Activated CD8-positive, alpha-beta memory T cell treated with anti-CD3 and anti-CD28 coated beads, Interleukin-2, amount 50 U/mL, for 24 hours (primary cell): ENCODE results near the gene RNF126.
"Not testable (repeated sequence)": the region's sequence is repeated elsewhere in the genome, so short reads cannot be mapped to it uniquely, and the experiment has no call there.

ENCODE experiments used
- DNase-seq: peaks from one replicate; pipeline ENCODE4 v3.0.0-alpha.2; 2020; ENCODE audit errors: extremely low read depth

RNF126 gene

GRCh38 chr19:686589-687297, 23.7 kb upstream of the RNF126 start:
- DNase-seq, result no peak

- no peak for DNase-seq
Observed at GRCh38 chr19:685454-685931, 22.5 kb upstream of the RNF126 start.

- DNase-seq, result no peak
Observed at GRCh38 chr19:682678-683320, 19.8 kb upstream of the RNF126 start.

DNA sequence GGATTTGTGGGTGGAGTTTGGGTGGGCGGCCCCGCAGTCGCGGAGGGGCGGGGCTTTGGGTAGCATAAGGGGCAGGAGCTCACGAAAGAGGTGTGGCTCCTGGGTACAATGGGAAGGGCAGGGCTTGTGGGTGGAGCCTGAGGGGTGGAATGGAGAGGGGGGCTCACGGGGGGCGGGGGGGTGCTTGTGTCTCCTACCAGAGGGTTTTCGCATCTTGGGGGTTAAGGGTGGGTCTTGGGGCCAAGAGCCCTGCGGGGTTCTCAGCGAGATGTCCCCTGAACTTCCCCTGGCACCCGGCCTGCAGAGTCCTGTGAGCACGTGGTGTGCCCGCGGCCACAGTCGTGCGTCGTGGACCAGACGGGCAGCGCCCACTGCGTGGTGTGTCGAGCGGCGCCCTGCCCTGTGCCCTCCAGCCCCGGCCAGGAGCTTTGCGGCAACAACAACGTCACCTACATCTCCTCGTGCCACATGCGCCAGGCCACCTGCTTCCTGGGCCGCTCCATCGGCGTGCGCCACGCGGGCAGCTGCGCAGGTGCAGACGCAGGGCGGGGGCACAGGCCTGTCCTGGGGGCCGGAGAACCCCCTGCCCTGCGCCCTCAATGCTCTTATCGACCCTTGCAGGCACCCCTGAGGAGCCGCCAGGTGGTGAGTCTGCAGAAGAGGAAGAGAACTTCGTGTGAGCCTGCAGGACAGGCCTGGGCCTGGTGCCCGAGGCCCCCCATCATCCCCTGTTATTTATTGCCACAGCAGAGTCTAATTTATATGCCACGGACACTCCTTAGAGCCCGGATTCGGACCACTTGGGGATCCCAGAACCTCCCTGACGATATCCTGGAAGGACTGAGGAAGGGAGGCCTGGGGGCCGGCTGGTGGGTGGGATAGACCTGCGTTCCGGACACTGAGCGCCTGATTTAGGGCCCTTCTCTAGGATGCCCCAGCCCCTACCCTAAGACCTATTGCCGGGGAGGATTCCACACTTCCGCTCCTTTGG, 18.3 kb upstream of the RNF126 start:
- no peak for DNase-seq

GRCh38 chr19:680287-681028, 17.4 kb upstream of the RNF126 start:
- peak; percentile 98 for DNase-seq

GRCh38 chr19:679418-680286, 16.6 kb upstream of the RNF126 start:
- DNase-seq, result no peak

- no peak for DNase-seq
Observed at GRCh38 chr19:678791-679388, 15.9 kb upstream of the RNF126 start.

GRCh38 chr19:677601-678436, 14.8 kb upstream of the RNF126 start:
- no peak for DNase-seq

- no peak for DNase-seq
Observed at GRCh38 chr19:677201-677600, 14.2 kb upstream of the RNF126 start.

DNA sequence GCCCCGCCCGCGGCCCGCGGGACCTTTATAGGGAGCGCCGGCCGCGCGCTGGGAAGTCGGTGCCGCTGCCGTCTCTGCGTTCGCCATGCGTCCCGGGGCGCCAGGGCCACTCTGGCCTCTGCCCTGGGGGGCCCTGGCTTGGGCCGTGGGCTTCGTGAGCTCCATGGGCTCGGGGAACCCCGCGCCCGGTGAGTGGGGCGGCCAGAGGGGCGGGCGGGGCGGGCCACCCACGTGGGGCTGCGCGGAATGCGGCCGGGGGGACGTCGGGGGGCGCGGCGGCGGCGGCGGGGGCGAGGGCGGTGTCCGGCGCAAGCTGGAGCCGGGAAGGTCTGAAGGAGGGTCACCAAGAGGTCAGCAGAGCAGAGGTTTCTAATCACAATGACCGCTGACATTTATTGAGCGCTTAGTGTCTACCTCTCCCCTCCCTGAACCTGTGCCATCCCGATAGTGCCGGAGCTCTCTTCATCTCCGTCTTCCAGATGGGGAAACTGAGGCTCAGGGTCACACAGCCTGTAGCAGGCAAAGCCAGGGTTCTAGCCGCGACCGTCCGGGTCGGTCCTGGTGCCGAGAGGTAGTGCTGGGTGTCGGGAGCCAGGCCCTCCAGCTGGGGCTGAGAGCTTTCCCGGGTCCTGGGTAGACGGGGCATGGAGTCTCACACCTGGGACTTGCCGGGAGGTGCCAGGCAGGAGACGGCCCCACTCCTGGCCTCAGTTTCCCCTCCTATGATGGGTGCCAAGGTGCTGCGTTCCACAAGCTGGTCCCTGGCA, 13.5 kb upstream of the RNF126 start, which contains the start of gene FSTL3:
FSTL3 (plus strand) TSS at position 54 of the 767 bp plus-strand sequence; CDS start at position 86, 32 bp downstream.
- no peak for DNase-seq

GRCh38 chr19:676007-676338, 13.0 kb upstream of the RNF126 start:
- no peak for DNase-seq

- DNase-seq, result no peak
Observed at GRCh38 chr19:674282-675151, 11.5 kb upstream of the RNF126 start.

GRCh38 chr19:670609-671075, 7.6 kb upstream of the RNF126 start:
- DNase-seq, result no peak

- not testable (repeated sequence) for DNase-seq
Observed at GRCh38 chr19:668675-669434, 5.8 kb upstream of the RNF126 start.

- DNase-seq, result not testable (repeated sequence)
Observed at GRCh38 chr19:666985-667573, 4.1 kb upstream of the RNF126 start.

- no peak for DNase-seq
Observed at GRCh38 chr19:664913-665443, 2.0 kb upstream of the RNF126 start.
